Suppressor macrophage treated with lipopolysaccharide for 4 hours (primary cell): ENCODE results near the gene NADK.
A peak's percentile ranks its signal among the peaks of the same experiment; 100 is the strongest.

Source experiments
- DNase-seq: peaks from one replicate; pipeline ENCODE4 v3.0.0-alpha.2; 2020

Gene NADK

DNA sequence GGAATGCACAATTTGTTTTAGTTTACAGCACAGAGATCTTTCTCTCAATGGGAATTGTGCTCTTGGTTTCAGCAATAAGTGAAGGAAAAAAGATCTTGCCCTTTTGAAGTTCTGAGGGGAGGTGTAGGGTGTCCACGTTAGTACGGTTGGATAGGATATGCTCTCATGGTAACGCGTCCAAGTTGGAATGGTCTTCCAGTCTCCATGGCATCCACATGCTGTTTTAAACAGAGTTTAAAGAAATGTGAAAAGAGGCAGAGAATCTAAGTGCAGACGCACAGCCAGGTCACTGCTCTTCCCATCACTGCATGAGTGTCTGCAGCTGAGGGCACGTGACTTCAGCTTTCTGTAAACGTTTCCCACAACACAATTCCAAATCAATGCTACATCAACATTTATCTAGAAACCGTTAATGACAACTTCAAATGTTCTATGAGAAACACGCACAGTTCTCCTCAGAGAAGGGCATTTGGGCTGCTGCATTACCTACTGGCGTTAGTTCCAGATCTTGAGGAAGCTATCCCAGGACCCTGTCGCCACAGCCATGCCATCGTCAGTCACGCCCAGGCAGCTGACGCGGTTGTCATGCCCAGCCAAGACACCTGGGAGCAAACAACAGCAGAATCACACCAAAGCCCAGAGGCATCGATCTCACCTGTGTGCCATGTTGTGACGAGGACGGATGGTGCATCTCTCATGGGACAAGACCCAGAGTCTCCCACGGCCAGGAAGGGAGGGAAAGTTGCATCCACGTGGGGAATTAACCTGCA is 8.8 kb upstream of the NADK start:
- no peak for DNase-seq

DNA sequence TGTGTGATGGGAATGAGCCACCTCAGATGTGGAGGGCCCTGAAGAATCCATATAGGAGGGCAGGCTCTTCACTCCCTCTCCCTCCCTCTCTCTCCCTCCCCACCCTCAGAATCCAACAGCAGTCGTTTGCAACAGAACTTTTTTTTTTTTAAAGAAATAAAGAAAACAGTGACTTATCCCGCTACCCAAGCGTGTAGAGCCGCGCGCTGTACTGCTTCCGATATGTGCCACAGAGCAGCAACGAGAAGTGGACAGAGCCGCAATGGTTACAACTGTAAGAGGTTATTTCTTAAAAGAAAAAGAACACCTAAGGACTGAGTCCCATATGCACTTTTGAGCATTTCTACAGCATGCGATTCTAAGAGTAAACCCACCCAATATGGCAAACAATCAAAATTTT is 7.4 kb upstream of the NADK start:
- DNase-seq = no peak

DNA sequence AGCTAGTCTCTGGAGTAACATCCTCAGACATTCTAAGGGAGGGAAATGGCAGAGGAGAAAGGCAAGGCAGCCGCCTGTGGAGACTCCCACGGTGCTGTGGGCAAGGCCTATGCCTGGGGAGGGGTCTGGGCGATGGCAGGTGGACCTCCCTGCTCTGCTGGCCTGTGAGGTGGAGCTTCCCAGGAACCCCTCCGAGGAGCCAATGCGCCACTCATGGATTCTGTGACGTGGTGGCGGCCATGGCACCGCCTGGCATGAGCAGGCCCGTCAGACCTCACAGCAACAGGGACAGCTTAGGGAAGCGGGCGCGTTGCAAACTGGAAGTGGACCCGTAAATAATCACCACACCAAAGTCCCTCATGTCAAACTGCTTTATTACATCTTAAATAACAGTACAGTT is 6.7 kb upstream of the NADK start:
- no peak for DNase-seq

DNA sequence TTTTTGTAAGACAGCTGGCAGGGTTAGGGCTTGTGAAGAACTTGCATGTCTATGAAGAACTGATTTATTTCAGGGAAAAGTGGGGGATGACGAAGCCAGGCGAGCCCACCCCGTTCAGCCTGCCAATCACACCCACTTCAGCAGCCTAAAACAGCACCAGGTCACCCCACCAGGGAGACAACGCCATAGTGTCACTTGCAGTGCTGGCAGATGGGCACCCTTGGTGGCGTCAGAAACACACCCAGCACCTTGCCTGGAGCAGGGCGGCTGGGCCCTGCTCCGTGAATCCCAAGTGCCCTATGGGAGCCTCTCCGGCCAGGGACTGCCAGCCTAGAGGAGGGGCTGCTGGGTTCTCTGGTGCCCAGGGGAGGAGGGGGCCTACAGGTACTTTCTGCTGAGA is 5.0 kb upstream of the NADK start:
- DNase-seq = no peak

DNA sequence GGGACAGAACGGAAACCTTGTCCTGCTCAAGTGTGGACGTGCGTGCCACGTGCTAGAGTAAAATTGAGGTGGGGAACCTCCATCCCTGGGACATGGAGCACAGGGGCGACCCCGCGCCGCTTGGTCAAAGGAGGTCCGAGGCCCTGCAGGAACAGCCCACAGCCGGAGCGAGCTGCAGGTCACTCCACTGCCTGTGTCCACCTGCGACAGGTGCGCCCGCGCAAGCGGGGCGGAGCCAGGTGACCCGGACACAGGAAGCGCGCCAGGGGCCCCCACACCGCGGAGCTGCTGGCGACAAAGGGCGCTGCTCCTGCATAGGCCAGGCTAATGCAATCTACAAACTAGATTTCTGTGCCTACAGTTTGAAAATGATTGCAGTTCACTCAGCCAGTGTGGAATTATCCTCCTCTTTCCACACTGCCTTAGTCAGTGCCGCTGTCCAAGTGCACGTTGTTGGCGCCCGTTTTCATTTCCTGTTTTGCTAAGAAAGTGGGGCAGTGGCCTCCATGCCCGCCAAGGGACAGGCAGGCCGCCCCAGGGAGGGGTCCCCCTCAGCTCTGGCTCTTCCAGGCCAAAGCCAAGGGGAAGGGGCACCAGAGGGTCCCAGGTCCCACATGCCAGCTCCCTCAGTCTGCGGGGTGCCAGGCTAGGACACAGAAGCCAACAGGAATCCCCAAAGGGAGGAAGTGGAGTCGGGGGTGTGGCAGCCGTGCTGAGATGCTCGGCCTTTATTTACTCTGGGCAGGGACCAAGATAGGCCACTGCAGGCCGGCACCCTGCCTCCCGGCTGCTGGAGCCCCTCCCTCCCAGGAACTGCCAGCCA is 4.3 kb upstream of the NADK start:
- DNase-seq = peak; percentile 83

GRCh38 chr1:1781526-1781903 is 3.2 kb upstream of the NADK start:
- DNase-seq = no peak

- no peak for DNase-seq
Observed at GRCh38 chr1:1780598-1781525, 2.6 kb upstream of the NADK start.

DNA sequence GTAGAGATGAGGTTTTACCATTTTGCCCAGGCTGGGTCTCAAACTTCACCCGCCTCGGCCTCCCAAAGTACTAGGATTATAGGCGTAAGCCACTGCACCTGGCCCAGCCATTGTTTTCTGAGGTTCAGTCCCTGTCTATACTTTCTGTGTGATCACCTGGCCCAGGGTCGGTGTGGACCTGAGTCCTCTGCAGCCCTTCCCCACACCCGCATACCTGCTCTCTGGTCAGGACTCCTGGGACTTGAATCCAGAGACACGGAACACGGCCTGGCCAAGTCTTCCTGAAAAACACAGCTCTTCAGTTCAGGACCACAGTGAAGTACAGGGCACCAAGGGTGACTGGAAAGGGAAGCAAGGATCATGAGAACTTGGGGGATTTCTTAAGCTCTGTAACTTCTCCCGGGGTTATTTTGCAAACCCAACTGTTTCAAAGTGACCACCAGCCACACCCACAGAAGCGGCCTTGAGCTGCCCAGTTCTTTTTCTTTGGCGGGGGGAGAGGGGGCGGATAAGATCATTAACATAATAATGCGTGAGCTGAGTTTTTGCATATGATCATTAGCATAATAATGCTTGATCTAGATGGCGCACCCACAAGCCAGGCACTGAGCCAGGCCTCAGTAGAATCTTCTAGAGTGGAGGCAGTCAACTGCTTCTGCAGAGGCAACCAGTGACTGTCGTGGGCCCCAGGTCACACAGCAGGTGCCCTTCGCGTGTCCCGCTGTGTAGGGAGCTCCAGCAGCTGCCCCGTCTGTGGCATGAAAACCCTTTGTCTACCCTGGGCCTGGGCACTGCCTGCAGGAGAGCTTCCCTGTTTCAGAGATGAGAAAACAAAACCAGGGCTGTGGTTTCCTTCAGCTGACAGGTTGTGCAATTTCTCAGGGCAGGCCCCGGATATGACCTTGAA is 1.7 kb upstream of the NADK start:
- peak; percentile 96 for DNase-seq

DNA sequence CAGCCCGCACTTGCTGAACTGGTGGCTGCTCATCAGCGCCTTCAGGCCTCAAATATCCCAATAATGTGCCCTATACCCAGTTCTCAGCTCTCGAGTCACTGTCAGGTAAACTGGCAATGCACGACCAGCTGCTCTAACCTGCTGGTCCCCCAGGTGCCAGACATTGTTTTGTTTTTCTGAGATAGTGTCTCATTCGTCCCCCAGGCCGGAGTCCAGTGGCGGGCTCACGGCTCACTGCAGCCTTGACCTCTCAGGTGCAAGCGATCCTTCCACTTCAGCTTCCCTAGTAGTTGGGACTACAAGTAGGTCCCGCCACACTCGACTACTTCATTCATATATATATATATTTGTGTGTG is 1.0 kb upstream of the NADK start:
- no peak for DNase-seq

DNA sequence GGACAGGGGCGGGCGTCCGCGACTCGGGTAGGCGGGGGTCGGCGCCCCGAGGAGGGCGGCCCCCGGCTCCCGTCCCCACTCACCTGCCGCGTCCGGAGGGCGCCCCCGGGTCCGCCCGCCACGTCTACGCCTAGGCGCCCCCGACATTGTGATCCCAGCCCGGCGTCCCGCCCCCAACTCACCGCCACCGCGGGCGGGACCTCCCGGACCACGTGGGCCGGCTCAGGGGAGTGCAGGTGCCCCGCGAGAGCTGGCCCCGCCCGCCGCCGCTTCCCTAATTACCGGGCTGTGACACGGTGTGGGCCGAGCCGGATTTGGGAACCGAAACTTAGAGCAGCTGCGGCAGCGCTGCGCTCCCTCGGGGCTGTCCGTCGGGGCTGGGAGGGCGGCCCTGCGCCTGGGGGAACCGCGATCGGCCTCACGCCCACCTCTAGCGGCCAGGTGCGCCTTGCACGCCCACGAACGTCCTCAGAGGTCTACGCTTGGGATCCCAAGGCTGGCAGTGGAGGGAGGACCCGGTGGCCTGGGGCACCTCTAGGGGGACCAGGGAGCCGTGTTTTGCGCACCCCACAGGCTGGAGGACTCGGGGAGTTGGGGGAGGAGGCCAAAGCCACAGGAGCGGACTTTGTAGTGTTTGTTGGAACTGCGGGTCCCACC is 521 bp upstream of the NADK start:
- DNase-seq = peak; percentile 95

- peak; percentile 36 for DNase-seq
Observed at GRCh38 chr1:1777583-1777899, 729 bp downstream of the NADK start.

GRCh38 chr1:1776672-1777582 is 1.3 kb downstream of the NADK start:
- no peak for DNase-seq

DNA sequence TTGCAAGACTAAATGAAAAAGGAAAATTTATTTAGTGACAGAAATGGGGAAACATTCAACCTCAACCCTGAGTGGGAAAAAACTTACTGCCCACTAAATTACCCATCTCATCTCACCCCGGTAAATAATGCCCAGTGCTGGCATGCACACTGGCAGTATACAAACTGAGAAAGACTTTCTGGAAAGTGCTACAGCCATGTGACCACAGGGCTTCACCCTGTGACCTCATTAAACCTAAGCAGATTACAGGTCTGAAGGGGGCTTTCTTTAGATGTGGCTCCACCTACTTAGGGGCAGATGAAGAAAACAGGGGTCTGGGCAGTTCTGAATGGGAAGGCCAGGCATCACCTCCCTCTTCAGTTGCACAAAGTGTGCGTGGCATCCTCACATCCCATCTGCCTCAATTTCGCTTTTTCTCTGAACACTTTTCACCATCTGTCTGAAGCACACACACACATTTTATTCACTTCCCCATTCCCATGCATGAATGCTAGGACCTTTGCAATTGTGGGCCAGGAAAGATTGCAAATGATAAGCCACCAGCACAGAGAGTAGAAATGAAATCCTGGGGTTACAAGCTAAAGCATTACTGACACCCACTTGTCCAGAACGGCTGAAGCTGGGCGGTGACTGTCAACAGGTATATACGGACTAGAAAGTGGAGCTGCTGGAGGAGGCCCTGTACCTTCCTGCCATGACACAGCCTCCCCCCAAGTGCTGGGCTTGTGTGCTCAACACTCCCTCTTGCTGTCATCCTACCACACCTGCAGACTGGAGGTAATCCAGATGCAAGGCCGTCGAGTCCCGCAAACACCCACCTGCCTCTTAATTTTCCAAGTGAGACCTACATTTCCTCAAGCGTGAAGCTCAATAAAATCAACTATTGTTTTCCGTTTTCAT is 2.7 kb downstream of the NADK start:
- DNase-seq = peak; percentile 45

GRCh38 chr1:1773874-1774273 is 4.4 kb downstream of the NADK start:
- no peak for DNase-seq

DNA sequence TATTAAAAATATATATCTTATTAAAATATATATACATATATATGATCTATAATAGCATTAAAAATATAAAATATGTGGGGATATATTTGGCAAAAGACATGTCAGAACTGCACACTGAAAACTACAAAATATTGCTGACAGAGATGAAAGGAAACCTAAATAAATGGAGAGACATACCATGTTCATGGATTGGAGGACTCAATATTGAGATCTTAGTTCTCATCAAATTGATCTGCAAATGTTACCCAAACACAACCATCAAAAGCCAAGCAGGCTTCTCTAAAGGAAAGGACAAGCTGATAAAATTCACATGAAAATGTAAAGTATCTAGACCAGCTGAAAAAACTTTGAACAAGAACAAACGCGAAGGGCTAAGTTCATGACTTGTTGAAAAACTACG is 7.2 kb downstream of the NADK start:
- DNase-seq = no peak

GRCh38 chr1:1770102-1770501 is 8.2 kb downstream of the NADK start:
- DNase-seq = no peak

GRCh38 chr1:1768249-1768992 is 9.8 kb downstream of the NADK start:
- no peak for DNase-seq

GRCh38 chr1:1764876-1765470 is 13.3 kb downstream of the NADK start:
- no peak for DNase-seq
